ENCODE measurements around the gene MYMX.
A peak's percentile ranks its signal among the peaks of the same experiment; 100 is the strongest.
"Not testable (repeated sequence)": the region's sequence is repeated elsewhere in the genome, so short reads cannot be mapped to it uniquely, and the experiment has no call there.

MYMX gene

DNA sequence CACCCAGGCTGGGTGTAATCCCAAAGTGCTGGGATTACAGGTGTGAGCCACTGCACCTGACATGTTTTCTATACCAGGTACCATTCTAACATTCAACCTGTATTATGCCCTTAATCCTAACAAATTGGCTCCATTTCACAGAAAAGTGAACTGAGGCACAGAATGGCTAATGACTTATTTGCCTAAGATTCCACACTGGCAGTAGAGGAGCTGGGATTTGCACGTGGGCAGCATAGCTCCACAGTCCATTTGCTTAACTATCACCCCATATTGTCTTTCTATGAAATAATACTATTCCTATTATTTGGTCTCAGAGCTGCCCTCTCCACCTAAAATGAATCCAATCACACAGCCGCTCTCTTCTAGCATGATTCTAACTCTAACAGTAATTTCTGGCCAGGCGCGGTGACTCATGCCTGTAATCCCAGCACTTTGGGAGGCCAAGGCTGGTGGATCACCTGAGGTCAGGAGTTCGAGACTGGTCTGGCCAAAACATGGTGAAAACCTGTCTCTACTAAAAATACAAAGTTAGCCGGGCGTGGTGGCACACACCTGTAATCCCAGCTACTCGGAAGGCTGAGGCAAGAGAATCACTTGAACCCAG is 23.3 kb upstream of the MYMX start:
- Histone ChIP-seq H3K4me2 (no peak overlapping the region), H3K9me3 (replicated peaks in 1 of 11) (no peaks in the 10 kb centered on the region), H3K9ac (no peak overlapping the region), H3K4me1 (peaks cover 0 to 37% (median 6%) of the 10 kb centered on the region in 10 experiments; a peak in 8 of 20 replicates), H4K20me1 (no peaks in the 10 kb centered on the region), H3K27me3 (no peaks in the 10 kb centered on the region), H3K27ac (no peak overlapping the region), H3K36me3 (no peaks in the 10 kb centered on the region), H3K4me3 (no peak overlapping the region)
- no peak for TF ChIP-seq Cebpa-rat (IDR thresholded peaks at IDR 0.05)

DNA sequence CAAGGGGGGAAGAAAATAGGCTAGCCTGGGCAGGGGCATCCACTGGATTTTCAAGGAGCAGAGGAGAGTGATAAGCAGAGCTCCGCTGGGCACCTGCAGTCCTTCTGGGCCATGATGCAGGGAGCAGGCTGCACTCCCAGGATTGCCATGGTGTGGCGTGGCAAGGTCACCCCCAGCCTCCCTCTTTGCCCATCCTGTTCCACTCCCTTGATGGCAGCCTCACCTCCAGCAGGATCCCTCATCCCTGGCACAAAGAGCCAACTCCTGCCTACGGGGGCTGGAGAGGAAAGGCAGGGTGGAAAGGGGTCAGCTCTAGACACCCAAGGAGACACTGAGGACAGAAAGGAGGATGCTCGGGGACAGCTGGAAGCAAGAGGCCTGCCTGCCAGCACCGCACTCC is 22.4 kb upstream of the MYMX start:
- Histone ChIP-seq H3K36me3 (no peaks in the 10 kb centered on the region), H4K20me1 (no peaks in the 10 kb centered on the region), H3K4me3 (no peak overlapping the region), H3K4me2 (no peak overlapping the region), H3K9me3 (replicated peaks in 1 of 11) (no peaks in the 10 kb centered on the region), H3K9ac (no peak overlapping the region), H3K27ac (no peak overlapping the region), H3K27me3 (no peaks in the 10 kb centered on the region), H3K4me1 (peaks cover 0 to 33% (median 6%) of the 10 kb centered on the region in 10 experiments; a peak in 8 of 20 replicates)
- TF ChIP-seq Cebpa-rat (IDR thresholded peaks at IDR 0.05), result no peak

GRCh38 chr6:44196351-44196750 is 20.4 kb upstream of the MYMX start:
- H3K4me1 ChIP-seq, result peaks cover 12 to 24% (median 18%) of the 10 kb centered on the region in 10 experiments
- H3K36me3 ChIP-seq; H3K27me3 ChIP-seq; H3K27ac ChIP-seq; H3K9me3 ChIP-seq (replicated peaks in 1 of 11); H4K20me1 ChIP-seq; H3K4me3 ChIP-seq; H3K4me2 ChIP-seq; H3K9ac ChIP-seq: not testable (repeated sequence)

GRCh38 chr6:44198684-44199083 is 18.0 kb upstream of the MYMX start:
- Histone ChIP-seq H3K4me3 (no peak overlapping the region), H3K4me2 (no peak overlapping the region), H3K9ac (no peak overlapping the region), H3K36me3 (no peaks in the 10 kb centered on the region), H3K27me3 (no peaks in the 10 kb centered on the region; a peak in 1 of 22 replicates), H3K9me3 (replicated peaks in 1 of 11) (no peaks in the 10 kb centered on the region), H4K20me1 (no peaks in the 10 kb centered on the region), H3K4me1 (peaks cover 5 to 30% (median 20%) of the 10 kb centered on the region in 10 experiments; a peak in 18 of 20 replicates), H3K27ac (no peak overlapping the region)
- no peak for TF ChIP-seq Cebpa-rat (IDR thresholded peaks at IDR 0.05)

DNA sequence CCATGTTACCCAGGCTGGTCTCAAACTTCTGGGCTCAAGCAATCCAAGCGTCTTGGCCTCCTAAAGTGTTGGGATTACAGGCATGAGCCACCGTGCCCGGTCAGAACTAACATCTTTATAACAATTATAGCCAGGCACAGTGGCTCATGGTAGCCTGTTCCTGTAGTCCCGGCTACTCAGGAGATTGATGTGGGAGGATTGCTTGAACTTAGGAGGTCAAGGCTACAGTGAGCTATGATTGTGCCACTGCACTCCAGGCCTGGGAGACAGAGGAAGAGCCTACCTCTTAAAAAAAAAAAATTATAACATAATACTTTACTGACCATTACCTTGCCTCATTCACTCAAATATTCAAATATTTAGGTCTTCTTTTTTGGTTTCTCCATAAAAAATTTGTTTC is 16.8 kb upstream of the MYMX start:
- Histone ChIP-seq H3K36me3 (no peaks in the 10 kb centered on the region), H3K4me1 (peaks cover 5 to 30% (median 20%) of the 10 kb centered on the region in 10 experiments; a peak in 18 of 20 replicates)

GRCh38 chr6:44201200-44201599 is 15.5 kb upstream of the MYMX start:
- no peaks in the 10 kb centered on the region for H4K20me1 ChIP-seq
- no peak for TF ChIP-seq Cebpa-rat (IDR thresholded peaks at IDR 0.05)
- H3K4me3 ChIP-seq, result no peak overlapping the region
- H3K27me3 ChIP-seq, result no peaks in the 10 kb centered on the region; a peak in 1 of 22 replicates
- no peak overlapping the region; a peak in 1 of 22 replicates for H3K27ac ChIP-seq
- peak overlapping the region in 10 of 11 experiments; percentile 28 to 81 (median 66); a peak in 19 of 22 replicates for H3K4me2 ChIP-seq
- H3K9me3 ChIP-seq (replicated peaks in 1 of 11), result no peaks in the 10 kb centered on the region
- peaks cover 5 to 30% (median 20%) of the 10 kb centered on the region in 10 experiments; a peak in 18 of 20 replicates for H3K4me1 ChIP-seq
- peak overlapping the region in 2 of 11 experiments; percentile 0 to 4; a peak in 3 of 22 replicates for H3K9ac ChIP-seq
- no peaks in the 10 kb centered on the region for H3K36me3 ChIP-seq

More for the DNA sequence above, 16.8 kb upstream of the MYMX start:
- TF ChIP-seq Cebpa-rat (IDR thresholded peaks at IDR 0.05), result no peak
- Histone ChIP-seq H3K27ac (no peak overlapping the region), H3K4me3 (no peak overlapping the region), H3K4me2 (peak overlapping the region in 1 of 11 experiments; percentile 78; a peak in 1 of 22 replicates), H4K20me1 (no peaks in the 10 kb centered on the region), H3K9ac (no peak overlapping the region), H3K9me3 (replicated peaks in 1 of 11) (no peaks in the 10 kb centered on the region), H3K27me3 (no peaks in the 10 kb centered on the region; a peak in 1 of 22 replicates)

GRCh38 chr6:44201638-44202303 is 15.0 kb upstream of the MYMX start:
- H3K4me3 ChIP-seq, result no peak overlapping the region
- H3K4me1 ChIP-seq, result peaks cover 5 to 30% (median 20%) of the 10 kb centered on the region in 10 experiments; a peak in 18 of 20 replicates
- no peaks in the 10 kb centered on the region for H4K20me1 ChIP-seq
- no peaks in the 10 kb centered on the region for H3K36me3 ChIP-seq
- TF ChIP-seq Cebpa-rat (IDR thresholded peaks at IDR 0.05), result no peak
- H3K4me2 ChIP-seq, result peak overlapping the region in 10 of 11 experiments; percentile 28 to 81 (median 66); a peak in 18 of 22 replicates
- no peaks in the 10 kb centered on the region; a peak in 1 of 22 replicates for H3K27me3 ChIP-seq
- H3K27ac ChIP-seq, result no peak overlapping the region; a peak in 1 of 22 replicates
- peak overlapping the region in 1 of 11 experiments; percentile 4; a peak in 3 of 22 replicates for H3K9ac ChIP-seq
- no peaks in the 10 kb centered on the region for H3K9me3 ChIP-seq (replicated peaks in 1 of 11)

DNA sequence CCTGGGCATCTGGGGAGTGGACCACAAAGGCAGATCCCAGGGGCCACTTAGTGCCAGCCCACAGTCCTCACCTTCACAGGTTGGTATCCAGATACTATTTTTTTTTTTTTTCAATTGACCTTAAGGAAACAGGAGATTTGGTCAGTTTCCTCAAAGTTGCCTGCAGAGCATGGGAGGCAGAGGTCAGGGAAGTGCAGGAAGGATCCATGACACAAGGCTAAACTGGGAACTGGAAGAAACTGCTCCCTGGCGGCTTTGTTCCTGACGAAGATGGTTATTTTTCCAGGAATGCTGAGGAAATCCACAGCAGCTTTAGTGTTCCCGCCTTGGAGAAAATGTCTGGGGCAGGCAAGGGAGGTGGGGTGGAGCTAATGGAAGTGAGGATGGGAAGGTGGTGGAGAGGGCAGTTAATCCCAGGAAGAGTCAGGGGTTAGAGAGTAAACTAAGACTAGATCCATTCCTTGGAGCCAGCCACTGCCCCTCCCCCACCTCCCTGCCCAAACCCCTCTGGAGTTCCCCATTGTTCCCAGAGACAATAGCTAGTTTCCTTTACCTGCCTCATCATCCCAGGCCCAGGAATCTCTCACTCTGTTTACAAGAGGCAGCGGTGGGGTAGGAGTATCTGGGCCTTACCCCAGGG is 14.3 kb upstream of the MYMX start:
- Histone ChIP-seq H3K9ac (no peak overlapping the region), H3K4me2 (peak overlapping the region in 7 of 11 experiments; percentile 59 to 81 (median 70); a peak in 11 of 22 replicates), H4K20me1 (no peaks in the 10 kb centered on the region), H3K27me3 (no peaks in the 10 kb centered on the region; a peak in 1 of 22 replicates), H3K36me3 (no peaks in the 10 kb centered on the region), H3K4me1 (peaks cover 5 to 30% (median 20%) of the 10 kb centered on the region in 10 experiments; a peak in 18 of 20 replicates), H3K27ac (no peak overlapping the region), H3K4me3 (no peak overlapping the region), H3K9me3 (replicated peaks in 1 of 11) (no peaks in the 10 kb centered on the region)
- TF ChIP-seq Cebpa-rat (IDR thresholded peaks at IDR 0.05), result no peak

Data from BLaER1 treated with 17β-estradiol and CSF1 and Interleukin-3, amounts not matched to agents 10 nM and 100 nM (cell line).